Measurements from ENCODE around the gene ACO1.

The ACO1 gene

DNA sequence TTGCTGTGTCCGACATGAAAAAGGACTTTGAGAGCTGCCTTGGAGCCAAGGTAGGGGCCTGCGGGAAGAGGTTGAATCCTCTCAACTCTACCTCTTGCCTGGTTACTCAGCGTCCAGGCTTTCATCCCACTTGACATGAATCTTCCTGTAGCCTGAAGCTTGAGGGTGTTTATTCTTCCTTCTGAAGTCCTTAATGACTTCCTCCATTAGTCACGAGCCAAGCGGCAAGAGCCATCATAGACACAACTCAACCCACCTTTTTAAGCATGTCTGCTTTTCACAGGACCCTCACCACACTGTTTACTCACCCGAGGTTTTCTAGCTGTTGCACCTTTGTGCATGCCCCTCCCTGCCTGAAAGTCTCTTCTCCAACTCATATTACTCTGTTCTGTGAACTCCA lies 40.2 kb downstream of the ACO1 start:
- DNase-seq, result no peak

DNA sequence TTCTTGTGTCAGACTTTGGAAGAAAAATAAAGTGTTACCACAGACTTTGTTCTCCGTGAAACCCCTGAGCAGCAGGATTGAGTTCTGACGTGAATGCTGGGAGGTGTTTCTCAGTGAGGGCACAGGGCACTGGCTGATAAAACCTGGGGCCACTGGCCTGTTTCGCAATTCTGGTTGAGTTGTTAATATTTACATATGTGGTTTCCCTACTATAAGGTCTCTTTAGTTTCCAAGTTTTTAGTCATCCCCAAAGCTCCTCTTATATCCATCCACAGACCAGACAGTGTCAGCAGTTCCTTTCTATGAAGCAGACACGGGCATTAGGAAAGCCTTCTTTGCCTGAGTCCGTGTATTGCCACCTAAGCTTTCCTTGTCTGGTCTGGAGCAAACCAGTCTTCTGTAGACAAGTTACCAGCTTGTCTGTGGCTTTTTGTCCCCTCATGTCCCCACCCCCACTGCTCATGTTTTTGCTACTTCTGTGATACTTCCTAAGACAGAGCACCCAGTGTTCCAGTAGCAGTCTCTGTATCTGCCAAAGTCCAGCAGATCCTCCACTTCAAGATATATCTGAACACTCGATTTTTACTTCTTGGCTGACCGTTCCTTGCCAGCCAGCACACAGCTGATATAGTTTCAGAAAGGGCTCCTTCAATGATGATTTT lies 42.0 kb downstream of the ACO1 start:
- no peak for DNase-seq

- no peak for DNase-seq
Measured at GRCh38 chr9:32427111-32427873, 42.8 kb downstream of the ACO1 start.

DNA sequence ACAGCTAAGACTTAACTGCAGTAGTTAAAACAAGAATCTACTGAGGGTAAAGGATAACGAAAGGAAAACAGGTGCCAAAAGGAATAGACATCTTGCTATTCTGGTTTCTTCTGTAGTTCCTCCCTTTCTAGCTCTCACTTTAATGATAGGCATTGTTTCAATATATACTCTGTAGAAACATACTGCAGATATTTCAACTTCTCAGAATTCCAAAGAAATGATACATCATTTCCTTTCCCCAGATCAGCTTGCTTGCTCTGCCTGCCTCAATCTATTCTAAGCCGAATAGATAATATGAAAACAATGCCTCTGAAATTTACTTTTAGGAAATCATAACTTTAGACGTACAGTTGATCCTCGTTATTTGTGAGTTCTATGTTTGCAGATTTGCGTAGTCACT lies 46.3 kb downstream of the ACO1 start:
- no peak for DNase-seq

DNA sequence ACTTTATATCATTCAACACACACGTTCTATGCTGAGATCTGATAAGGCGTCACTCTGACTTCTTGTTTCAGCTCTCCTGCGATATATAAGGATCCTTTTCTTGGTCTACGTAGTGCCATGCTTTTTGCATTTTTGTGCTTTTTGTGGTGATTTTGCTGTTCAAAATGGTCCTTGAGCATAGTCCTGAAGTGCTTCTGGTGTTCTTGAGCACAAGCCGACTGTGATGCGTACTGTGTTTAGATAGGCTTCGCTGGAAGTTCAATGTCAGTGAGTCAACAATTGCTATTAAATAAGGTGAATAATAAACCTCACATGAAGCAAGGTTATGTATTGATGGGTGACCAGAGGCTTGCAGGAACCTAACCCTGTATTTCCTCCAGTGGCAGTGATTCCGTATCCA lies 46.8 kb downstream of the ACO1 start:
- DNase-seq, result no peak

GRCh38 chr9:32431940-32432555 lies 47.6 kb downstream of the ACO1 start:
- DNase-seq, result no peak

GRCh38 chr9:32434892-32435291 lies 50.4 kb downstream of the ACO1 start:
- DNase-seq, result no peak

- no peak for DNase-seq
Measured at GRCh38 chr9:32441678-32442077, 57.2 kb downstream of the ACO1 start.

DNA sequence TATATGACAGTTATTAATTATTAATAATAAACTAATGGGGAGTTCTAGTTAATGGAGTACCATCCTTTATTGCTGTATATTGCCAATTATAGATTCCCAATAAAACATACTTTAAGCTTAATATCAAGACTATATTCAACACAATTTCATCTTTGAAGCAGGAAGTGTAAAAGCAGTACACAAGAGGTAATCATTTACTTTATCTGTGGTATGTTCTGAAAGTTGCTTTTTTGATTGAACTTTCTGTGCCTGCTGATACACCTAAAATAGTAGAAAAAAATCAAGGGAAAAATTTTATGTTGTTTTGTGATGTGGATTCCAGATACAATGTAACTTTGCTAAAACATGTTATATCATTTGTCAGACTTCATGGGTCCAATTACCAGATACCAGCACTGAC lies 58.0 kb downstream of the ACO1 start:
- DNase-seq, result no peak

DNA sequence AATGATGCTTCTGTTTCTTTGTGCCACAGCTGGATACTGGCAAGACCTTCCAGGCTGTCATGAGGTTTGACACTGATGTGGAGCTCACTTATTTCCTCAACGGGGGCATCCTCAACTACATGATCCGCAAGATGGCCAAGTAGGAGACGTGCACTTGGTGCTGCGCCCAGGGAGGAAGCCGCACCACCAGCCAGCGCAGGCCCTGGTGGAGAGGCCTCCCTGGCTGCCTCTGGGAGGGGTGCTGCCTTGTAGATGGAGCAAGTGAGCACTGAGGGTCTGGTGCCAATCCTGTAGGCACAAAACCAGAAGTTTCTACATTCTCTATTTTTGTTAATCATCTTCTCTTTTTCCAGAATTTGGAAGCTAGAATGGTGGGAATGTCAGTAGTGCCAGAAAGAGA lies 65.5 kb downstream of the ACO1 start:
- DNase-seq, result no peak

- no peak for DNase-seq
Measured at GRCh38 chr9:32454280-32454679, 69.8 kb downstream of the ACO1 start.

DNA sequence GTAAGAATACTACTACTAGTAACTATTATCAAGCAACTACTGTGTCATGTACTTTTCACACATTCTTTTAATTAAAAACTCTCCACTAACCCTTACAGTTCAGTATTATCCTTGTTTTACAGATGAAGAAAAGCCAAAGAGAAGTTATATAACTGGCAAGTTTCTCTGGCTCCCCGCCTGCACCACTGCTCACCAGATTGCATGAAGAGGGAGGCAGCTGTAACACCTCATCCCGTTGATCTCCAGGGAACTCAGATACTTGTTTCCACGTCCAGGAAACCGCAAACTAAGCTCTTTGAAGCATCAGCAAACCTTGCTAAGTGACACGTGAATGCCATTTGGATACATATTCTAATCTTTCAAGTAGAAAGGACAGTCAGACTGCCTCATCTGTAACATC lies 71.3 kb downstream of the ACO1 start:
- DNase-seq, result no peak

DNA sequence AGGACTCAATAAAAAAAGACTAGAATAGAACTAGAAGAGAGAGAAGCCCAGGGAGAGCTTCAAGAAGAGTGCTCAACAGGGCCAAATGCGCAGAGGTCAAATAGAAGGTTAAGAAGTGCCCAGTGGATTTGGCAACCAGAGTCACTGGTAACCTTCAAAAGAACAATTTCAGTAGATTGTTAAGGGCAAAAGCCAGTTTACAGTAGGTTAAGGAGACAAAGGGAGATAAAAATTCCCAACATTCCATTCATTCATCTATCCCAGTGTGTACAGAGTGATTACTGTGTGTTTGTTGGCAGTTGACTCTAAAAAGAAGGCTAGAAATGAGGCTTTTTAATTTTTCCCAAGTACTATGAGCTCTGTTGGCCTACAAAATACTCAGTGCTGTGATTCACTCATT lies 72.1 kb downstream of the ACO1 start:
- DNase-seq, result no peak

- no peak for DNase-seq
Measured at GRCh38 chr9:32463500-32464293, 79.3 kb downstream of the ACO1 start.

DNA sequence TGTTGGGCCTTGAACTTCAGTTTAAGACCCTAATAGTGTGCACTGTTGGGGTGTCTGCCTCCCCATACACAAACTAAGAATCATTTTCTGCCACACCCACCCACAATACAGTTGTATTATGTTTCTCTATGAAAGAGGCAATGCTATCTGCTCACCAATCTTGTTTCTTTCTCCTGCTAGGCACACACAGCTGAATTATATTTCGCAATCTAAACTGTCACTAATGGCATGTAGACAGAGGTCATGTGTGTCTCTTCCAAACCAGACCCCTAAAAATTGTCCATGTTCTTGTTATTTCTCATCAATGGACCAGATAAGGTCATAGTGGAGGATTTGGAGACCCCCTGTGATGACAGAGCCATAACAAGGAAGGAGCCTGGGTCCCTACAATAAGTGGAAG lies 84.3 kb downstream of the ACO1 start:
- no peak for DNase-seq

DNA sequence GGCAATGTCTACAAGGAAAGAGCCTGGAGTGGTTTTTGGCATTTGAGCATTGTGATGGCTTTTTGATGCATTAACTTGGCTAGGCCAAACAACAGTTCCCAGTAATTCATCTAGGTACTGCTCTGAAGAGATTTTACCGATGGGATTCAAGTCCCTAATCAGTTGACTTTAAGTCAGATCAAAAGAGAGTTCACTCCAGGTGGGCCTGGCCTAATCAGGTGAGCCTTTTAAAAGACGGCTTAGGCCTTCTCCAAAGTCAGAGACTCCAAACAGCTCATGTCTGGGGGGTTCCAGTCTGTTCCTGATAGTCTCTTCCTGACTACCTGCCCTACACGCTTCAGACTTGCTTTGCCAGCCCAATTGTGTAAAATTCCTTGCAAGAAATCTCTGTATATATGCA lies 87.9 kb downstream of the ACO1 start:
- DNase-seq, result no peak

DNA sequence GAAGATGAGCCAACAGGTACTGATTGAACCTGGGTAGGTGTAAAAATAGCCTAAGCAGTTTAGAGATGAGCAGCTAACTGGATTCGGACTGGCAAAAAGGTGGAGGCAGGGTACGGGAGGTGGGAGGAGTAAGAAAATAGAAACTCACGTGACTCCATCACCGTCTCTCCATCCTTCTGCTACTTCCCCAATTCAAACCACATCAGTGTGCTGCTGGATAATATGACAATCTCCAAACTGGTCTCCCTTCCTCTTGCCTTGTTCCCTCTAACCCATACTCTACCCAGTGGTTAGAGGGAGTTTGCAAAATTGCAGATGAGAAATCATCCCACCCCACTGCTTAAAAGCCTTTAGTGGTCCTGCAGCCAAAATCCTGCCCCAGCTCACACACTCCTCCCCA lies 98.9 kb downstream of the ACO1 start:
- no peak for DNase-seq

GRCh38 chr9:32486839-32487562 lies 102.6 kb downstream of the ACO1 start:
- DNase-seq, result no peak

- DNase-seq, result no peak
Measured at GRCh38 chr9:32487981-32488380, 103.5 kb downstream of the ACO1 start.

- no peak for DNase-seq
Measured at GRCh38 chr9:32490601-32491000, 106.2 kb downstream of the ACO1 start.

GRCh38 chr9:32497921-32498320 lies 113.5 kb downstream of the ACO1 start:
- no peak for DNase-seq

GRCh38 chr9:32500768-32501167 lies 116.3 kb downstream of the ACO1 start:
- no peak for DNase-seq

DNA sequence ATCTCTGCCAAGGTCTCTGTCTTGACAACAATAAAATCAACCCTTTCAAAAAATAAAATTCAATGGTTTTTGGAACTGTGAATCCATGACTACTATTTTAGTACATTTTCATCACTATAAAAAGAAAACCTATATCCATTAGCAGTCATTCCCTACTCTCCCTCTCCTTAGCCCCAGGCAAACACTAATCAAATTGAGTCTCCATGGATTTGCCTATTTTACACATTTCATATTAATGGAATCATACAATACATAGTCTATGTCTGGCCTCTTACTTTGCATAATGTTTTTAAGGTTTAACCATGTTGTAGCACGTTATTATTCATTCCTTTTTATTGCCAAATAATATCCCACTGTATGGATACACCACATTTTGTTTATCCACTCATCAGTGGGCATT lies 117.4 kb downstream of the ACO1 start:
- DNase-seq, result no peak

All from activated CD4-positive, alpha-beta T cell treated with anti-CD3 and anti-CD28 coated beads for 1 hour (primary cell).